GM19035 (cell line): Measurements from ENCODE around the gene MLLT3.
"Not testable (repeated sequence)": the region's sequence is repeated elsewhere in the genome, so short reads cannot be mapped to it uniquely, and the experiment has no call there.

Experiments
- ATAC-seq: cut with Tn5 transposase; IDR thresholded peaks from one replicate; pipeline ENCODE4 v1.9.1; 2021; ENCODE audit not compliant: unreplicated experiment

MLLT3 gene

GRCh38 chr9:20622330-20623020 lies at the start of gene MLLT3:
Gene MLLT3, minus strand, starts transcription at chr9:20622499.
- peak; percentile 81 for ATAC-seq

- ATAC-seq = no peak
These were observed 49.3 kb upstream of the MLLT3 start for GRCh38 chr9:20671635-20672034.

- ATAC-seq = no peak
These were observed 48.1 kb upstream of the MLLT3 start for GRCh38 chr9:20670395-20670794.

- ATAC-seq = no peak
These were observed 42.2 kb upstream of the MLLT3 start for GRCh38 chr9:20664501-20664900.

GRCh38 chr9:20663133-20663532 lies 40.8 kb upstream of the MLLT3 start:
- no peak for ATAC-seq

GRCh38 chr9:20662156-20662555 lies 39.9 kb upstream of the MLLT3 start:
- ATAC-seq = no peak

- ATAC-seq = no peak
These were observed 37.2 kb upstream of the MLLT3 start for GRCh38 chr9:20659474-20659967.

GRCh38 chr9:20658677-20659473 lies 36.6 kb upstream of the MLLT3 start:
- ATAC-seq = no peak

- not testable (repeated sequence) for ATAC-seq
These were observed 36.0 kb upstream of the MLLT3 start for GRCh38 chr9:20658246-20658667.

- ATAC-seq = no peak
These were observed 29.6 kb upstream of the MLLT3 start for GRCh38 chr9:20651939-20652338.

- no peak for ATAC-seq
These were observed 28.5 kb upstream of the MLLT3 start for GRCh38 chr9:20650750-20651299.

- ATAC-seq = no peak
These were observed 28.0 kb upstream of the MLLT3 start for GRCh38 chr9:20650313-20650712.

GRCh38 chr9:20649381-20649780 lies 27.1 kb upstream of the MLLT3 start:
- ATAC-seq = no peak

GRCh38 chr9:20646656-20647055 lies 24.4 kb upstream of the MLLT3 start:
- ATAC-seq = no peak

- no peak for ATAC-seq
These were observed 21.4 kb upstream of the MLLT3 start for GRCh38 chr9:20643660-20644059.

GRCh38 chr9:20642045-20642444 lies 19.7 kb upstream of the MLLT3 start:
- ATAC-seq = no peak

- peak; percentile 80 for ATAC-seq
These were observed 18.3 kb upstream of the MLLT3 start for GRCh38 chr9:20640331-20641187.

GRCh38 chr9:20636888-20637440 lies 14.7 kb upstream of the MLLT3 start:
- no peak for ATAC-seq

GRCh38 chr9:20634895-20635294 lies 12.6 kb upstream of the MLLT3 start:
- no peak for ATAC-seq

GRCh38 chr9:20632705-20633104 lies 10.4 kb upstream of the MLLT3 start:
- ATAC-seq = no peak
